NCI-H187 treated with DMSO at 0.1 percent for 48 hours (cell line): ENCODE measurements around the gene C1orf35.

ENCODE experiments used
- DNase-seq: peaks from one replicate; lab custom pipeline; 2025; lab: John Stamatoyannopoulos, UW

C1orf35 gene

DNA sequence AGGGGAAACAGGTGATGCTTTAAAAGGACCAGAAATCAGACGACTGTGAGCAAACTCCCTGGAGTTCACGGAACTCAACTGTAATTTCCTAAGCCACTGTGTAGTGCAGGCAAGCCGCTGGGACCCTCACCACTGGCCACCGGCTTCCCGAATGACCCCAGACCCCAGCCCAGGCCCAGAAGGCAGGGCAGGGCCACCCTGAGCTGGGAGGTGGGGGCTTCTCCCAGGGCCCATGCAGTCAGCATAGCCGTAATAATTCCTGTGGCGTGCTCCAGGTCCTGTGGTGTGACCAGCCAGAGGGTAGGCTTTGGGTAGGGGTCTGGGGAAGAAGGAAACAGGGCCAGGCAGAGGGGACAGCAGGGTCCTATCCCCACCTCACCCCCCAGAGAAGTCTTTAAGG lies 24.1 kb downstream of the C1orf35 start:
- no peak for DNase-seq

DNA sequence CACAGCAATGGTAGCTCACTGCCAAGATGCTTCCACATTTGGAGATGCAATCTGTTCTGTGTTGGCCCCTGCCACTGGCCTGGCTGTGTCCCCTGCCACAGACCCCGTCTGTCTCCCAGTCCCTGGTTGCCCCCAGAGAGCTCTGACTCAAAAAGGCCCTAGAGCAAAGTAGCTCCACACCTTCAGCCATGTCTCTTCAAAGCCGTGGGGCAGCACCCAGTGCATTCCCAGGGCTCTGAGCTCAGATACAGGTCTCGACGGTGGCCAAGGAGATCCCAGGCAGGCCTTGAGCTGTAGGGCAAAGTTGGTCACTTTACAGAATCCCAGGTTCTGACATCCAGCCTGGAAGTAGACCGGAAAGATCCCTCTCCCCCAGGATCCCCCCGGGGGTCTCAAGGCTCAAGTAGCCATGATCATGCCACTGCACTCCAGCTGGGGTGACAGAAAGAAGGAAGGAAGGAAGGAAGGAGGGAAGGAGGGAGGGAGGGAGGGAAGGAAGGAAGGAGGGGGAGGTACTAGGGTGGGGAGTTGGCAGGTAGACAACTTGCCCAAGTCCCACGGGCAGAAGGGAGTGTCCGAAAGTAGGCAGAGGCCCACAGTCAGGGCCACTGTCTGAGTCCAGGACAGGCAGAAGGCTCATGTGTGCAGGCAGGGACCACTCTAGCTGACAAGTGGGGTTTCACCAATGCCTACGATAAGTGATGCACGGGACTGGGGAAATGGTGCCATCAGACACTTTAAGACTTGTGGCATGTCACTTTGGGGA lies 25.4 kb downstream of the C1orf35 start:
- no peak for DNase-seq

DNA sequence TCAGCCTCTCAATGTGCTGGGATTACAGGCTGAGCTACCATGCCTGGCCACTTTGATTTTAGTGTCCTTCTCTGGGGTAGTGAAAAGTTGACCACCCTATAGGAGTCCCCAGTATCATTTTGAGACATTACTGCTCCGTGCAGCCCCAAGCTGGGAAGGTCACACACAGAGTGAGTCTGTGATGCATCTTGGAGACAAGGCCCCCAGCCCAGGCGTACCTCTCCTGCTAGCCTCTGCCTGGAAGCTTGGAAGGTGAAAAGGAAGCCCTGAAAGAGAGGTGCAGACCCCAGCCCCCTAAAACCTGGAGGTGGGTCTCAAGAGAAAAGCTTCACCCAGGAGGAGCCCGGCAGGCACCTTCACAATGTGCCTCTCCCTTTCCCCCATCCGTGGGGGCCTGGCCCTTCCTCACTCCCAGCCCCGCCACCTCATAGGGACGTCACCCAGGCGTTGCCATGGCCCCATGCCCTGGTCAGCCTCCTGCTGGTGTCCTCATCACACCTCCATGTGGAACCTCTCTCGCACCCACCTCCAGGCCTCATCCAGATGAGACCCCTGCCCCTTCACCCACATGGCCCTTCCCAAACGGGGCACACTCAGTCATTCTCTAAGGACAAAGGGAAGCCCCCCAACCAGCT lies 26.2 kb downstream of the C1orf35 start:
- no peak for DNase-seq

DNA sequence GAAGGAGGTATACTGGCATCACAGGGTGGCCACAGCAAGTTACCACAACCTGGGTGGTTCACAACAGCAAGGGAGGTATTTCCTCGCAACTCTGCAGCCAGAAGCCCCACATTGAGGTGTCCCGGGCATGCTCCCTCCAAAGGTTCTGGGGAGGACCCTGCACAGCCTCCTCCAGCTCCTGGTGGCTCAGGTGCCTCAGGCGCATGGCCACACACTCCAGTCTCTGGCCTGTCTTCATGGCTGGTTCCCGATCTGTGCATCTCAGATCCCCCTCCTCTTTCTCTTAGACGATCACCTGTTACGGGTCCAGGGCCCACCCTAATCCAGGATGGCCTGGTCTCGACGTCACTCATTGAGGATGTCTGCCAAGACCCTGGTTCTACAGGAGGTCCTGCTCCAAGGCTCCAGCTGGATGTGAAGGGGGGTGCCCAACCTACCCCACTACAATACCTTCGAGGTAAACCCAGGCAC lies 27.3 kb downstream of the C1orf35 start:
- DNase-seq: no peak

DNA sequence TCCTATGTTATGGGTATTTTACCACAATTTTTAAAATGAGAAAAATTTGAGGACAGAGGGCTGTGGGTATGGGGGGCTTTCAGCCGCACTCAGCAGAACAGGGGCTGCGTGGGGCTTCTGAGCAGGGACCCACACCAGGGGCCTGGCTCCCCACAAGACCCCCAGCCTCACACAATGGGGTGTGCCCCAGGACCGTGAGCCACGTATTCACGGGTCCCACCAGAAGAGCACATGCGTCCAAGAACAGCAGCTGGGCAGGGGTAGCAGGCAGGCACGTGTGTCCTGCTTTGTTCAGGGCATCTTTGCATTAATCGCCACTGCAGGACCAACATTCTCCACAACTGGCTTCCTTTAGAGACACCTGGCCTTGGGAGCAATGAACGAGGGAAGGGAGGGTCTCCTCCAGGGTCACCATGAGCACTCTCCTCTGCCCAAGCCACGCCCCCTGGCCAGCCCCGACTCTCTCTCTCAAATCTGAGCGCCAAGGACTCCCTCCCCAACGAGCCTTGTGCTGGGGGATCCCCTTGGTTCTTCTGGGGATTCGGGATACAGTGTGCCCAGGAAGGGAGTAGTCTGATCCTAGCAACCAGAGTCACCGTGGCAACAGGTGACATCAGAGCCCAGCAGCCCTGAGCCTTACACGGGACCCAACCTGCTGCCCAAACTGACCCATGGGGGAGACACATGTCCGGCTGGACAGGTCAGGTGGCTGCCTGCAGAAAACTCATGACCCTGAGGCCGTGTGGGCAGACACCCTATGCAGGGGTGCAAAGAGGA lies 28.0 kb downstream of the C1orf35 start:
- DNase-seq: no peak

DNA sequence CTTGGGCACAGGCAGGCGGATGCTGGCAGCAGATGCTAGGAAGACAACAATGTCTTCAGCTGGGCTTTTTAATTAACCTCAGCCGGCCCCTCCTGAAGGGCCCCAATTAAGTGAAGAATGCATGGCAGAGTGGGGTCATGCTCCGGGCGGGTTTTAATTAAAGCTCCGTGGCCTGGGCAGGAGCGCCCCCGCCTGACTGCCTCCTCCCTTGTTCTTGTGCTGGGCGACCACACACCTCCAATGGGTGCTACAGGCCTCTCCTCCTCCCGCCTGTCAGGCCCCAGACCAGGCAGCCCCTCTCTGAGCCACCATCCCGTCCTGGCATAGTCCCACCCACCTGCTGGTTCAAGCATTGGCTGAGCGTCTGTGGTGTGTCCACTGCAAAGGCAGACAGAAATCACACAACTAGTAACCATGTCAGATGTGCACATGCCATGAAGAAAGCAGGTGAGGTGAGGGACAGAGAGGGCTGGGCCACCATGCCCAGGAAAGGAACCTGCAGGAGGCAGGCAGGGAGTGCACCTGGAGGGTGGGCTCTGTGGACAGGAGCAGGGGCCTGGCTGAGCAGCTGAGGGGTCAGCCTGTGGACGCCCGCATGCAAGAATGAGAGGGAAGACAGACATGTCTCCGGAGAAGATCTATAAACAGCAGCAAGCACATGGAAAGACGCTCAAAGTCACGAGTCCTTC lies 29.1 kb downstream of the C1orf35 start:
- DNase-seq: no peak

DNA sequence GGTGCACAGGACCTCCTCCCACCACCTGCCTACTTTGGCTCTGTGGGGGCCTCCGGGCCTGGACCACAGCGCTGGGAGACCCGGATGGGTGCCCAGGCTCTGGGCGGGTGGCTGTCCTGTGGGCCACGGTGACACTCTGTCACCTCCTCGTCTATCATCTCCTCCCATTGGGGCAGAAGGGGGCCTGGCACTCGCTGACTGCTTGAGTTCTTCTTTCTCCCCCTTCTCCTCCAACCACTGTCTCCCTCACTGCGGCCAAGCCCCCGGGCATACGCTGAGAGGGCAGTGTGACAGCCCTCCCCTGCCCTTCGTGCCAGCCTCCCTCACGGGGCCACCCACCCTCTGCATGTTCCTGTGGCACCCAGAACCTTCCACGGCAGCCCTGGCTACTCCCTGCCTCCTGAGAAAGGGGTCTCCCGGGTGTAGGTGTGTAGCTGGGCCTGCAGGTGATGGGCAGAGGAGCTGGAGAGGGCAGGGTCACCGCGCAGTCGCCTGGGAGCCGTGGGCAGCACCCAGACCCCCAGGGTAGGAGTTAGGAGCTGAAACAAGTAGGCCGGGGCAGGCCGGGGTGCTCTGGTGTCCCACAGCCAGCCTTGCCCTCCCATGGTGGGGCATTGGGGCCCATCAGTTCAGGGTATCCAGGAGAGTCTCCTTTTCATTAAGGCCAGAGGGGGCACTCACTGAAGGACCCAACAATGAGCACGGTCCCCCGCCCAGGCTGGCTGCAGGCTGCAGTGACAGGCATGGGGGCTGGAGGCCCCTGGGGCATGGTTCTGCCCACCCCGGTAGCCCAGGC lies 29.9 kb downstream of the C1orf35 start:
- DNase-seq: no peak

DNA sequence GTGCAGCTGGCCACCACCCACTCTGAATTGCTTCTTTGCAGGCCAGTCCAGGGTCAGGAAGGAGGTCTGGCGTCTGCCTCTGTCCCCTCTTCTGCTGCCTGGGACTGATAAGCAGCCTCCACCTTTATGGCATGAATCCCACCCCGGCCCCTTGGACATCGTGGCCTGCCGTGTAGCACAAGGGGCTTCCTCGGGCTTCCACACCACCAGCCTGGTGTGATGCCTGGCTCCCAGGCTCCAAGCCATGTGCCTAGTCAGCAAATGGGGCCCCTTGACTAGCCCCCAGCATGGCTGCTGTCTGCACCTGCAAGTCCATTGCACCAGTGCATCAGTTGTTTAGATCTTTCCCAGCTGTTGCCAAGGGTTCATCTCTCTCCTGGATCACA lies 30.5 kb downstream of the C1orf35 start:
- no peak for DNase-seq

DNA sequence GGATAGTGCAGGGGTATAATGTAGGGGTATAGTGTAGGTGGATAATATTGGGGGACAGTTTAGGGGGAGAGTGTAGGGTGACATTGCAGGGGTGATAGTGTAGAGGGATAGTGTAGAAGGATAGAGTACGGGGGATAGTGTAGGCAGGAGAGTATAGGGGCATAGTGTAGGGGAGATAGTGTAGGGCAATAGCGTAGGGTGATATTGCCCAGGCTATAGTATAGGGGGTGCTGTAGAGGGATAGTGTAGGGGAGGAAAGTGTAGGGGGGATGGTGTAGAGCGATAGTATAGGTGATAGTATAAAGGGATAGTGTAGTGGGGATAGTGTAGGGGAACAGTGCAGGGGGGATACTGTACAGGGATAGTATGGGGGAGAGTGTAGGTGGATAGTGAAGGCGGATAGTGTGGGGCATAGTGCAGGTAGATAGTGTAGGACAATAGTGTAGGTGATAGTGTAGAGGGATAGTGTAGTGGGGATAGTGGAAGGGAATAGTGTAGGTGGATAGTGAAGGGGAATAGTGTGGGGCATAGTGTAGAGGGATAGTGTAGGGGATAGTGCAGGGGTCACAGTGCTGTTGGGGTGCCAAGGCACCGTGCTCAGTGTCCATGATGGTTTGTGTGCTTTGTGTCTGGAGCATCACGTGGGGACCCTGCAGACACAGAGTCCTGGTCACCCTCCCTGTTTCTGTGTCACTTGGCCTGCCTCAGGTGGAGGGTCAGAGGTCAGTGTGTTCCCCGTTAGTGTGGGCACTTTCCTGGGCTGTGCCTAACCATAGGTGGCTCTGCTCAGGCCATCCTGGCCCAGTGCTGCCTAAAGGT lies 31.1 kb downstream of the C1orf35 start:
- no peak for DNase-seq

DNA sequence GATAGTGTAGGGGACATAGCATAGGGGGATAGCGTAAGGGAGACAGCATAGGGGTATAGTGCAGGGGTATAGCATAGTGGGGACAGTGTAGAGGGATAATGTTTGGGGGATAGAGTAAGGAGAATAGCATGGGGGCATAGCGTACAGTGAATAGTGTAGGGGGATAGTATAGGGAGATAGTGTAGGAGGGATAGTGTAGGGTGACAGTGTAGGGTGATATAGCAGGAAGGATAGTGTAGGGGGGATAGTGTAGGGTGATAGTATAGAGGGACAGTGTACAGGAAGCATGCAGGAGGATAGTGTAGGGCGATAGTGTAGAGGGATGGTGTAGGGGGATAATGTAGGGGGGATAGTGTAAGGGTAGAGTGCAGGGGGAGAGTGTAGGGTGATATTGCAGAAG lies 32.3 kb downstream of the C1orf35 start:
- DNase-seq: no peak

DNA sequence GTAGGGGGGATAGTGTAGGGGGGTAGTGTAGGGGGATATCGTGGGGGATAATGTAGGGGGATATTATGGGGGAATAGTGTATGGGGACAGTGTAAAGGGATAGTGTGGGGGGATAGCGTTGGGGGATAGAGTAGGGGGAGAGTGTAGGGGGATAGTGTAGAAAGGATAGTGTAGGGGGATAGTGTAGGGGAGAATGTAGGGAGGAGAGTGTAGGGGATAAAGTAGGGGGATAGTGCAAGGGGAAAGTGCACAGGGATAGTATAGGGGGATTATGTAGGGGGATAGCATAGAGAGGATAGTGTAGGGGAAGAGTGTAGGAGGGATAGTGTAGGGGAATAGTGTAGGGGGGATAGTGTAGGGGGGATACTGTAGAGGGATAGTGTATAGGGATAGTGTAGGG lies 33.0 kb downstream of the C1orf35 start:
- DNase-seq: no peak

DNA sequence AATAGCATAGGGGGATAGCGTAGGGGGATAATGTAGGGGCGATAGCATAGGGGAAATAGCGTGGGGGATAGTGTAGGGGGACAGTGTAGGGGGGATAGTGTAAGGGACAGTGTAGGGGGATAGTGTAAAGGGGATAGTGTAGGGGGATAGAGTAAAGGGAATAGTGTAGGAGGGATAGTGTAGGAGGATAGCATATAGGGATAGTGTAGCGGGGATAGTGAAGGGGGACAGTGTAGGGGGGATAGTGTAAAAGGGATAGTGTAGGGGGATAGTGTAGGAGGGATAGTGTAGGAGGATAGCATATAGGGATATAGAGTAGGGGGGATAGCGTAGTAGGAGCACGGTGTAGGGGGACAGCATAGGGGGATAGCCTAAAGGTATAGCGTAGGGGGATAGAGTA lies 34.8 kb downstream of the C1orf35 start:
- no peak for DNase-seq

DNA sequence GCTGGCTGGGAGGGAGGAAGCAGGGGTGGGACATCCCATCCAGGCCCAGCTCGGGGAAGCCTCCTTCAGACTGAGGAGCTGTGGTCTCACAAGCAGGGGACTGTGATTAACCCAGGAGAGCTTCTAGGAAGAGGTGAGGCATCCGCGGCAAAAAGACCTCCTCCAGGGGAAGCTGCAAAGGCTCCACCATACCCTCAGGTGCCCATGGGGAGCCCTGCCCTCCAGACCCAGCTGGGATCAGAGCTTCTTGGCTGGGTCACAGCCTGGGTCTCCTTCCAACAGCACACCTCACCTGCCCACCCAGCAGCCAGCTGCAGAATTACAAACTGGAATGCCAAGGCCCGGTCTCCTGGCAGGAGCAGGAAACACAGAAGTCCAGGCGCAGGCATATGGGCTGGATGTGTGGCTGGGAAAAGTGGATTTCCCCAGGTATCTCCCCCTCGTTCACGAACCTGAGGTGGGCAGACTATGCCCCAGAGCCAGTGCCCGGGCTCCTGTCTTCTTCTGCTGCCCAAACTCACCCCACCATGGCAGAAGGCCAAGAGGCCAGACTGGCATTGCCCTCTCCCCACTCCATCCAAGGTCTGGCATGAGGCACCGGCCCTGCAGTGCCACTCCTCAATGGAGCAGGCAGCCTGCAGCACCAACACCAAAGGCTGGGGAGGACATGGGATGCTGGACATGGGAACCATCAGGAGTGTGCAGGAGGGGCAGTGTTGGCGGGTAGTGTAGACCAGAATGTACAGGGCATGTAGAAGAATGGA lies 36.1 kb downstream of the C1orf35 start:
- no peak for DNase-seq

DNA sequence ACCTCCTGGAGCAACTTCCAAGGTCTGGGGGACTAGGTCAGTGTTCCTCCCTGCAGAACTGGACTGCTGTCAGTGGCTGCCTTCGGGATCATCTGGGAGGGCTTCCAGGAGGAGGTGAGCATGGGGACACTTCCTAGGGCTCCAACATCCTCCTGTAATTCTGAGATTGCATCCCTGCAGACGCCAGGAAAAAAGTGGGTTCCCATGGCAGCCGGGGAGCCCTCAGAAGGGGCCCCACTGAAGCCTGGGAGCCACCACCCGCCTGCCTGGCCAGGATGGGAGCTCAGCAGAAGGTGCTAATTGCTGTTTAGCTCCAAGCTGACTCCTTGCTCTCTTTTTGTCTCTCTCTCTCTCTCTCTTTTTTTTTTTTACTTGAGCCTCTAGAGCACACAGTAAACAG lies 36.7 kb downstream of the C1orf35 start:
- no peak for DNase-seq

DNA sequence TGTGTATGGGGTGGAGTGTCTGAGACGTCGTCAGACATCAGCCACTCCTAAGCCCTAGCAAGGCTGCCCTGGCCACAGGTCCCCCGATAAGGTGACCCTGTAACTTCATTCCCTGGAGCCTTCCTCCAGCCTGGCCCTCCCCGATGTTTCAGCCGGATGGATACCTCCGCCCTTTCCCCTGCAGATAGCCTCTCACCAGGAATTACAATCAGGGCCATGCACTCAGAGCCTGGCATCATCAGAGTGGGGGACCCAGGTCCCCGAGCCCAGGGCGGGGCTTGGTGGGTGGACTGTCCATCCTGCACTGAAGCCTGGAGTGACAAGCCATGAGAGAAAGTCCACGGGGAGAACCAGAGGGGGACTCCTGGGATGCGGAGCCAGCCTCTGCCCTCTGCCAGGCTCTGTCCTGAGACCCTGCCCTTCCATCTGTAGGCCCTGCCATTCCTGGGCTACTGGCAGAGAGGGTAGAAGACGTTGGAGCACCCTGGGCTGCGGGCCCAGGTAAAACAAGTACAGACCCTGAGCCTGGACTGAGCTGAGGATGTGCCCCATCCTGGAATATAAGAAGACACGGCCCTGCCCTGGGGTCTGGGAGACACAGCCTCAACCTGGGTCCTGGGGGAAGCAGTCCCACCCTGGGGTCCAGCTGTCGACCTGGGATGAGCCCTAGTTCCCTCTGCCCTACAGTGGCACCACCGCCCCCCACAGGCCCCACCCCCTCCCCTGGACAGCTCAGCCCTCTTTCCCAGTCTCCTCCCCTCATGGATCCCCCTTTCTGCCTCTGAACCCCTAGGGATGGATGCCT lies 37.4 kb downstream of the C1orf35 start:
- DNase-seq: no peak

DNA sequence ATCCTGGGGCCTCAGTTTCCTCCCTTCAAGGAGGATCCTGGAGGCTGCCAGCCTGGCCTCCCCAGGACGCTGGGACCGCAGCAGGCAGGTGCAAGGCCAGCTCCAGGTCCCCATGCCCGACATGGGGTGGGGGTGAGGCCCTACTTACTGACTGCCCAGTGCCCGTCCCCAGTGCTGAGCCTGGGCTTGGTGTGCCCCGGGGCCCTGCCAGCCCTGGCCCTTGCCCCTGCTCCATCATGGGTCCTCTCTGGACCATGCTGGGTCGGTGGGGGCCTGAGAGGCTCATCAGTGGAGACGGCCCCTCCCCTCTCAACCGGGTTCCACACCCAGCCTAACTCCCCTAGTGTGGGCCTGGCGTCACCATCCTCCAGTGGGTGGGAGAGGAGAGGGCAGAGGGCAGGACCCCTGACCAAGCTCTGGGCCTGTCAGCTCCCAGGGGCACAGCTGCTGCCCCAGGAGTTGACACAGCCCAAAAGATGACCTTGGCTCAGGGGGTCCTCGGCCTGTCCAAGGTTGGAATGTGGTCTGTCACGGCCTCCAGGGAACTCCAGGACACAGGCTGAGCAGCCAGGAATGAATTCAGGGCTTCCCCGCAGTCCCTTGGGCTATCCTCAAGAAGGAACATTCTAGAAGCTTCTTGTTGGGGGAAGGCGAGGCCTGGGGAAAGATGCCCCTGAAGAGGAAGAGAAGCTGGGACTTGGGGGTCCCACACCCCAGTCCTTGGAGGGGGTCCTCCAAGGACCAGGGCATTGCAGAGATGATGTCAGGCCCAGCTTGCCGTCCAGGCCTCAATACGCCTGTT lies 38.2 kb downstream of the C1orf35 start:
- no peak for DNase-seq

DNA sequence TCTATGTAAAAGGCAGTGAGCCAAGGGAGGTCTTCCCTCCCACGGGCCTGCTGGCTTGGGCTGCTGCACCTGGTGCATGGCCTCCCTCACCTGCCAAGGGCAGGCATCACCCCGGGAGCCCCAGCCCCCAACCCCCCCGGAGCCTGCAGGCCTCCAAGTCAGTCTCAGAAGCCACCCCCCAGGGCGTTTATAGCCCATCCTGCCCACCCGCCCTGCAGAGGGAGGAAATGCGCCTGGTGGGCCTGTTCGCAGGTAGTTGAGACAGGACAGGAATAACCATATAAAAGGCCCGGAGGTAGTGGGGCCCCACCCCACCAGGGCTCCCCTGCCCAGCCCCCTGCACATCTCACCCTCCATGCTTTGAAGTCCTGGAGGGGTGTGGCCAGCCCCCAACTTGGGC lies 38.8 kb downstream of the C1orf35 start:
- no peak for DNase-seq
